HepG2 (cell line): ENCODE measurements around the gene VAV2. TPM values are rescaled to one million over a fixed set of nuclear protein-coding genes. Genes with fewer than 3 reads are reported as not detected.

ENCODE experiments used
- ATM ChIP-seq: fragments of 450-650 bp; IDR thresholded peaks from 2 replicates; pipeline ENCODE4 v1.7.1; 2017; ENCODE audit warnings: mild to moderate bottlenecking, borderline replicate concordance
- GATAD2A ChIP-seq: IDR thresholded peaks from 2 replicates; pipeline ENCODE4 v1.6.1; 2016
- HIVEP1 ChIP-seq: sonication (generic); formaldehyde crosslinking; IDR thresholded peaks from 2 replicates; pipeline ENCODE4 v1.4.0; 2020; ENCODE audit warnings: mild to moderate bottlenecking, missing genetic modification reagents
- NCOR1 ChIP-seq: fragments of 200-600 bp; sonication (generic); IDR thresholded peaks from 2 replicates; pipeline ENCODE4 v1.7.0; 2017; ENCODE audit warnings: antibody characterized with exemption, low read length, borderline replicate concordance
- SNRNP70 ChIP-seq: fragments of 200-400 bp; formaldehyde crosslinking; IDR thresholded peaks from 2 replicates; pipeline ENCODE4 v1.6.1; 2017; ENCODE audit warnings: mild to moderate bottlenecking, low read depth, low read length, moderate library complexity
- ZBTB20 ChIP-seq: sonication (generic); formaldehyde crosslinking; IDR thresholded peaks from 2 replicates; pipeline ENCODE4 v1.8.1; 2023; ENCODE audit warnings: missing genetic modification reagents, low read depth, mild to moderate bottlenecking, borderline replicate concordance
- ZBTB26 ChIP-seq: IDR thresholded peaks from 2 replicates; pipeline ENCODE4 v1.6.1; 2016; ENCODE audit warnings: missing compliant biosample characterization, missing genetic modification reagents, borderline replicate concordance
- ZNF136 ChIP-seq: sonication (generic); formaldehyde crosslinking; IDR thresholded peaks from 2 replicates; pipeline ENCODE4 v1.8.1; 2022; ENCODE audit warnings: low read depth, mild to moderate bottlenecking, moderate library complexity, missing genetic modification reagents
- ZNF142 ChIP-seq: sonication (generic); formaldehyde crosslinking; IDR thresholded peaks from 2 replicates; pipeline ENCODE4 v1.4.0; 2020; ENCODE audit warnings: missing genetic modification reagents
- ZNF18 ChIP-seq: sonication (generic); formaldehyde crosslinking; IDR thresholded peaks from 2 replicates; pipeline ENCODE4 v1.8.0; 2022; ENCODE audit warnings: mild to moderate bottlenecking, missing genetic modification reagents; ENCODE audit not compliant: insufficient replicate concordance
- ZNF3 ChIP-seq: IDR thresholded peaks from 2 replicates; pipeline ENCODE4 v1.7.0; 2017; ENCODE audit warnings: inconsistent platforms
- ZNF441 ChIP-seq: sonication (generic); formaldehyde crosslinking; IDR thresholded peaks from 2 replicates; pipeline ENCODE4 v1.7.0; 2021; ENCODE audit warnings: missing genetic modification reagents, borderline replicate concordance
- ZNF501 ChIP-seq: sonication (generic); formaldehyde crosslinking; IDR thresholded peaks from 2 replicates; pipeline ENCODE4 v1.5.1; 2020; ENCODE audit warnings: mild to moderate bottlenecking, moderate library complexity, missing genetic modification reagents
- ZNF577 ChIP-seq: sonication (generic); formaldehyde crosslinking; IDR thresholded peaks from 2 replicates; pipeline ENCODE4 v1.4.0; 2020; ENCODE audit warnings: mild to moderate bottlenecking, low read depth, missing genetic modification reagents, borderline replicate concordance
- ZNF580 ChIP-seq: IDR thresholded peaks from 2 replicates; pipeline ENCODE4 v1.6.1; 2016; ENCODE audit warnings: low read depth, borderline replicate concordance
- ZNF781 ChIP-seq: sonication (generic); formaldehyde crosslinking; IDR thresholded peaks from 2 replicates; pipeline ENCODE4 v1.5.1; 2020; ENCODE audit warnings: borderline replicate concordance, mild to moderate bottlenecking, missing genetic modification reagents; ENCODE audit errors: not compliant biosample characterization
- polyA plus RNA-seq, 8 experiments: library from polyadenylated mRNA; depleted of rRNA in 3 of 8; stranded (reverse) in 7 of 8; unstranded in 1 of 8; fragments of >200 nt; fragmentation: Illumina TruSeq in 4 of 8; extraction: Trizol in 4 of 8; gene quantifications; 2 replicates each; pipeline versions ENCODE4 v1.2.1 to v1.2.3, GENCODE V29; 2011 to 2016; ENCODE audit warnings: low read depth in 4 of 8, missing spikeins in 1 of 8, mixed read lengths in 1 of 8; ENCODE audit not compliant: insufficient read depth in 1 of 8
- total RNA-seq, 5 experiments: library from RNA; depleted of rRNA; stranded (reverse); fragments of >200 nt; fragmentation: Illumina TruSeq; extraction: Trizol; gene quantifications; 2 replicates each; pipeline ENCODE4 v1.2.3, GENCODE V29; 2016; ENCODE audit warnings: low read depth in 1 of 5

Gene VAV2
- total and polyA plus RNA-seq, 2 of the 13 experiments (the other 11 are each of a cell fraction or from before 2014, with no cell fraction given) = 22.5 to 22.9 TPM

GRCh38 chr9:133990366-133991213 lies 1.5 kb downstream of the VAV2 start (continued):
- TF ChIP-seq ZNF18 (CRISPR knock-in tag) (no peak), NCOR1 (peak; percentile 30; the same call in 1 of the 2 replicates), SNRNP70 (no peak), ZNF3 (CRISPR knock-in tag) (no peak), ZNF441 (no peak; the same call in 1 of the 2 replicates), ZBTB26 (CRISPR knock-in tag) (no peak), ZNF136 (CRISPR knock-in tag) (no peak), ZNF577 (CRISPR knock-in tag) (no peak), HIVEP1 (CRISPR knock-in tag) (peak; percentile 98), ZNF580 (CRISPR knock-in tag) (peak; percentile 61; the same call in 1 of the 2 replicates), ZBTB20 (CRISPR knock-in tag) (no peak), ZNF781 (CRISPR knock-in tag) (no peak), ZNF501 (0 out of 2 replicates have a peak, but pooled peaks have one; percentile 48), ZNF142 (CRISPR knock-in tag) (no peak), GATAD2A (peak; percentile 51), ATM (no peak)
